ENCODE measurements around the gene ACOXL. TPM values are rescaled to one million over a fixed set of nuclear protein-coding genes. Genes with fewer than 3 reads are reported as not detected.

Gene ACOXL
- total and polyA plus RNA-seq, 9 of the 15 experiments (the other 6 are each of a cell fraction or from before 2014, with no cell fraction given), result 0.31 to 0.56 TPM; not detected in 7

DNA sequence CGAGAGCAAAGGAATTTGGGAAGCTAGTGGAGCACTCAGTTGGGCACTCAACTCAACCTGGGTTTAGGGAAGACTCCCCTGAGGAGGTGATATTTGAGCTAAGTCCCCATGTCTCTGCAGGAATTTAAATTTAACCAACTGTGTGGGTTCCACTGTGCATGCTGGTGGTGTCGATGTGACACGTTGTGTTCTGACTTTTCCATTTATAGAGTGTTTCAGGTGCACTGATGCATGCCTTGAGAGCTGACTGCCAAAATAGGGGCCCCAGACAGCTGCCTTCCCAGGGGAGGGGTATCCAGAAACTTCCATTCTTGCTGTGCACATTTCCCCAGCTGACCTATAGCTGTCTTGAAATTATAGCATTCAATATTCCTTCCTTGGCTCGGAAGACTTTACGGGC, 324.7 kb downstream of the ACOXL start (continued):
- TF ChIP-seq, protein P1, sequence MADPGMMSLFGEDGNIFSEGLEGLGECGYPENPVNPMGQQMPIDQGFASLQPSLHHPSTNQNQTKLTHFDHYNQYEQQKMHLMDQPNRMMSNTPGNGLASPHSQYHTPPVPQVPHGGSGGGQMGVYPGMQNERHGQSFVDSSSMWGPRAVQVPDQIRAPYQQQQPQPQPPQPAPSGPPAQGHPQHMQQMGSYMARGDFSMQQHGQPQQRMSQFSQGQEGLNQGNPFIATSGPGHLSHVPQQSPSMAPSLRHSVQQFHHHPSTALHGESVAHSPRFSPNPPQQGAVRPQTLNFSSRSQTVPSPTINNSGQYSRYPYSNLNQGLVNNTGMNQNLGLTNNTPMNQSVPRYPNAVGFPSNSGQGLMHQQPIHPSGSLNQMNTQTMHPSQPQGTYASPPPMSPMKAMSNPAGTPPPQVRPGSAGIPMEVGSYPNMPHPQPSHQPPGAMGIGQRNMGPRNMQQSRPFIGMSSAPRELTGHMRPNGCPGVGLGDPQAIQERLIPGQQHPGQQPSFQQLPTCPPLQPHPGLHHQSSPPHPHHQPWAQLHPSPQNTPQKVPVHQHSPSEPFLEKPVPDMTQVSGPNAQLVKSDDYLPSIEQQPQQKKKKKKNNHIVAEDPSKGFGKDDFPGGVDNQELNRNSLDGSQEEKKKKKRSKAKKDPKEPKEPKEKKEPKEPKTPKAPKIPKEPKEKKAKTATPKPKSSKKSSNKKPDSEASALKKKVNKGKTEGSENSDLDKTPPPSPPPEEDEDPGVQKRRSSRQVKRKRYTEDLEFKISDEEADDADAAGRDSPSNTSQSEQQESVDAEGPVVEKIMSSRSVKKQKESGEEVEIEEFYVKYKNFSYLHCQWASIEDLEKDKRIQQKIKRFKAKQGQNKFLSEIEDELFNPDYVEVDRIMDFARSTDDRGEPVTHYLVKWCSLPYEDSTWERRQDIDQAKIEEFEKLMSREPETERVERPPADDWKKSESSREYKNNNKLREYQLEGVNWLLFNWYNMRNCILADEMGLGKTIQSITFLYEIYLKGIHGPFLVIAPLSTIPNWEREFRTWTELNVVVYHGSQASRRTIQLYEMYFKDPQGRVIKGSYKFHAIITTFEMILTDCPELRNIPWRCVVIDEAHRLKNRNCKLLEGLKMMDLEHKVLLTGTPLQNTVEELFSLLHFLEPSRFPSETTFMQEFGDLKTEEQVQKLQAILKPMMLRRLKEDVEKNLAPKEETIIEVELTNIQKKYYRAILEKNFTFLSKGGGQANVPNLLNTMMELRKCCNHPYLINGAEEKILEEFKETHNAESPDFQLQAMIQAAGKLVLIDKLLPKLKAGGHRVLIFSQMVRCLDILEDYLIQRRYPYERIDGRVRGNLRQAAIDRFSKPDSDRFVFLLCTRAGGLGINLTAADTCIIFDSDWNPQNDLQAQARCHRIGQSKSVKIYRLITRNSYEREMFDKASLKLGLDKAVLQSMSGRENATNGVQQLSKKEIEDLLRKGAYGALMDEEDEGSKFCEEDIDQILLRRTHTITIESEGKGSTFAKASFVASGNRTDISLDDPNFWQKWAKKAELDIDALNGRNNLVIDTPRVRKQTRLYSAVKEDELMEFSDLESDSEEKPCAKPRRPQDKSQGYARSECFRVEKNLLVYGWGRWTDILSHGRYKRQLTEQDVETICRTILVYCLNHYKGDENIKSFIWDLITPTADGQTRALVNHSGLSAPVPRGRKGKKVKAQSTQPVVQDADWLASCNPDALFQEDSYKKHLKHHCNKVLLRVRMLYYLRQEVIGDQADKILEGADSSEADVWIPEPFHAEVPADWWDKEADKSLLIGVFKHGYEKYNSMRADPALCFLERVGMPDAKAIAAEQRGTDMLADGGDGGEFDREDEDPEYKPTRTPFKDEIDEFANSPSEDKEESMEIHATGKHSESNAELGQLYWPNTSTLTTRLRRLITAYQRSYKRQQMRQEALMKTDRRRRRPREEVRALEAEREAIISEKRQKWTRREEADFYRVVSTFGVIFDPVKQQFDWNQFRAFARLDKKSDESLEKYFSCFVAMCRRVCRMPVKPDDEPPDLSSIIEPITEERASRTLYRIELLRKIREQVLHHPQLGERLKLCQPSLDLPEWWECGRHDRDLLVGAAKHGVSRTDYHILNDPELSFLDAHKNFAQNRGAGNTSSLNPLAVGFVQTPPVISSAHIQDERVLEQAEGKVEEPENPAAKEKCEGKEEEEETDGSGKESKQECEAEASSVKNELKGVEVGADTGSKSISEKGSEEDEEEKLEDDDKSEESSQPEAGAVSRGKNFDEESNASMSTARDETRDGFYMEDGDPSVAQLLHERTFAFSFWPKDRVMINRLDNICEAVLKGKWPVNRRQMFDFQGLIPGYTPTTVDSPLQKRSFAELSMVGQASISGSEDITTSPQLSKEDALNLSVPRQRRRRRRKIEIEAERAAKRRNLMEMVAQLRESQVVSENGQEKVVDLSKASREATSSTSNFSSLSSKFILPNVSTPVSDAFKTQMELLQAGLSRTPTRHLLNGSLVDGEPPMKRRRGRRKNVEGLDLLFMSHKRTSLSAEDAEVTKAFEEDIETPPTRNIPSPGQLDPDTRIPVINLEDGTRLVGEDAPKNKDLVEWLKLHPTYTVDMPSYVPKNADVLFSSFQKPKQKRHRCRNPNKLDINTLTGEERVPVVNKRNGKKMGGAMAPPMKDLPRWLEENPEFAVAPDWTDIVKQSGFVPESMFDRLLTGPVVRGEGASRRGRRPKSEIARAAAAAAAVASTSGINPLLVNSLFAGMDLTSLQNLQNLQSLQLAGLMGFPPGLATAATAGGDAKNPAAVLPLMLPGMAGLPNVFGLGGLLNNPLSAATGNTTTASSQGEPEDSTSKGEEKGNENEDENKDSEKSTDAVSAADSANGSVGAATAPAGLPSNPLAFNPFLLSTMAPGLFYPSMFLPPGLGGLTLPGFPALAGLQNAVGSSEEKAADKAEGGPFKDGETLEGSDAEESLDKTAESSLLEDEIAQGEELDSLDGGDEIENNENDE (IDR thresholded peaks at IDR 0.05; ENCODE audit: low read depth, low read length), result no peak
- TF ChIP-seq KLF16 (IDR thresholded peaks at IDR 0.05) (no peak), RFX5 (IDR thresholded peaks at IDR 0.05; ENCODE audit: low read depth, low read length) (no peak), NFIC (IDR thresholded peaks at IDR 0.05) (no peak), STAT5B (CRISPR knock-in tag; IDR thresholded peaks at IDR 0.05) (no peak)
- TF ChIP-seq, protein P2, sequence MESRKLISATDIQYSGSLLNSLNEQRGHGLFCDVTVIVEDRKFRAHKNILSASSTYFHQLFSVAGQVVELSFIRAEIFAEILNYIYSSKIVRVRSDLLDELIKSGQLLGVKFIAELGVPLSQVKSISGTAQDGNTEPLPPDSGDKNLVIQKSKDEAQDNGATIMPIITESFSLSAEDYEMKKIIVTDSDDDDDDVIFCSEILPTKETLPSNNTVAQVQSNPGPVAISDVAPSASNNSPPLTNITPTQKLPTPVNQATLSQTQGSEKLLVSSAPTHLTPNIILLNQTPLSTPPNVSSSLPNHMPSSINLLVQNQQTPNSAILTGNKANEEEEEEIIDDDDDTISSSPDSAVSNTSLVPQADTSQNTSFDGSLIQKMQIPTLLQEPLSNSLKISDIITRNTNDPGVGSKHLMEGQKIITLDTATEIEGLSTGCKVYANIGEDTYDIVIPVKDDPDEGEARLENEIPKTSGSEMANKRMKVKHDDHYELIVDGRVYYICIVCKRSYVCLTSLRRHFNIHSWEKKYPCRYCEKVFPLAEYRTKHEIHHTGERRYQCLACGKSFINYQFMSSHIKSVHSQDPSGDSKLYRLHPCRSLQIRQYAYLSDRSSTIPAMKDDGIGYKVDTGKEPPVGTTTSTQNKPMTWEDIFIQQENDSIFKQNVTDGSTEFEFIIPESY (CRISPR knock-in tag; IDR thresholded peaks at IDR 0.05), result no peak
- TF ChIP-seq, protein P3, sequence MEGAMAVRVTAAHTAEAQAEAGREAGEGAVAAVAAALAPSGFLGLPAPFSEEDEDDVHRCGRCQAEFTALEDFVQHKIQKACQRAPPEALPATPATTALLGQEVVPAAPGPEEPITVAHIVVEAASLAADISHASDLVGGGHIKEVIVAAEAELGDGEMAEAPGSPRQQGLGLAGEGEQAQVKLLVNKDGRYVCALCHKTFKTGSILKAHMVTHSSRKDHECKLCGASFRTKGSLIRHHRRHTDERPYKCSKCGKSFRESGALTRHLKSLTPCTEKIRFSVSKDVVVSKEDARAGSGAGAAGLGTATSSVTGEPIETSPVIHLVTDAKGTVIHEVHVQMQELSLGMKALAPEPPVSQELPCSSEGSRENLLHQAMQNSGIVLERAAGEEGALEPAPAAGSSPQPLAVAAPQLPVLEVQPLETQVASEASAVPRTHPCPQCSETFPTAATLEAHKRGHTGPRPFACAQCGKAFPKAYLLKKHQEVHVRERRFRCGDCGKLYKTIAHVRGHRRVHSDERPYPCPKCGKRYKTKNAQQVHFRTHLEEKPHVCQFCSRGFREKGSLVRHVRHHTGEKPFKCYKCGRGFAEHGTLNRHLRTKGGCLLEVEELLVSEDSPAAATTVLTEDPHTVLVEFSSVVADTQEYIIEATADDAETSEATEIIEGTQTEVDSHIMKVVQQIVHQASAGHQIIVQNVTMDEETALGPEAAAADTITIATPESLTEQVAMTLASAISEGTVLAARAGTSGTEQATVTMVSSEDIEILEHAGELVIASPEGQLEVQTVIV (CRISPR knock-in tag; IDR thresholded peaks at IDR 0.05; ENCODE audit: borderline replicate concordance), result no peak

All from K562 (cell line).